H1 (cell line): ENCODE data around the gene PBXIP1. TPM values are rescaled to one million over a fixed set of nuclear protein-coding genes. Genes with fewer than 3 reads are reported as not detected.

Experiments
- GTF2F1 ChIP-seq: IDR thresholded peaks from 2 replicates; pipeline ENCODE4 v1.6.1; 2012; ENCODE audit warnings: low read depth, low read length, improper control_type of control experiment, borderline replicate concordance
- KDM4A ChIP-seq: IDR thresholded peaks from one replicate; pipeline ENCODE4 v1.7.1; 2012; ENCODE audit warnings: low read depth, mild to moderate bottlenecking, moderate library complexity, low read length, inconsistent platforms; ENCODE audit not compliant: severe bottlenecking
- RFX5 ChIP-seq: IDR thresholded peaks from 2 replicates; pipeline ENCODE4 v1.6.1; 2011; ENCODE audit warnings: low read depth, low read length, improper control_type of control experiment, borderline replicate concordance
- SP1 ChIP-seq: IDR thresholded peaks from 2 replicates; pipeline ENCODE4 v1.6.1; 2011; ENCODE audit warnings: low read depth, low read length
- SP2 ChIP-seq: IDR thresholded peaks from 2 replicates; pipeline ENCODE4 v1.6.1; 2012; ENCODE audit warnings: mild to moderate bottlenecking, low read length, inconsistent platforms
- SUZ12 ChIP-seq: fragments of 200-600 bp; sonication (generic); IDR thresholded peaks from 2 replicates; pipeline ENCODE4 v1.6.1; 2012; ENCODE audit warnings: mild to moderate bottlenecking, inconsistent platforms, low read length, moderate library complexity, mixed read lengths
- polyA plus RNA-seq, 7 experiments: library from polyadenylated mRNA; depleted of rRNA in 3 of 7; stranded (reverse) in 5 of 7; unstranded in 2 of 7; fragments of >200 nt in 5 of 7; fragments of 200-250 nt in 2 of 7; gene quantifications; 1 replicate in 5 of 7; 2 replicates in 1 of 7; 4 replicates in 1 of 7; pipeline versions ENCODE4 v1.2.1 to v1.2.3, GENCODE V29; 2011 to 2013; ENCODE audit warnings: missing spikeins in 2 of 7, mixed read lengths in 2 of 7
- total RNA-seq: library from RNA; stranded (reverse); fragmentation: NEBNext Ultra II Directional; extraction: Animal tissue kit (Norgen Biotek cat#: 25700); gene quantifications from 2 replicates; pipeline ENCODE4 v1.2.1, GENCODE V29; 2021

PBXIP1 gene
- total and polyA plus RNA-seq, 2 of the 8 experiments (the other 6 are each of a cell fraction or from before 2014, with no cell fraction given) = 12.0 to 19.8 TPM

GRCh38 chr1:154960446-154961136 is 4.7 kb upstream of the PBXIP1 start (continued):
- TF ChIP-seq RFX5 (no peak), SUZ12 (no peak), SP1 (no peak), KDM4A (no peak), GTF2F1 (no peak), SP2 (no peak)
